ENCODE measurements around the gene POMGNT1.

POMGNT1 gene

DNA sequence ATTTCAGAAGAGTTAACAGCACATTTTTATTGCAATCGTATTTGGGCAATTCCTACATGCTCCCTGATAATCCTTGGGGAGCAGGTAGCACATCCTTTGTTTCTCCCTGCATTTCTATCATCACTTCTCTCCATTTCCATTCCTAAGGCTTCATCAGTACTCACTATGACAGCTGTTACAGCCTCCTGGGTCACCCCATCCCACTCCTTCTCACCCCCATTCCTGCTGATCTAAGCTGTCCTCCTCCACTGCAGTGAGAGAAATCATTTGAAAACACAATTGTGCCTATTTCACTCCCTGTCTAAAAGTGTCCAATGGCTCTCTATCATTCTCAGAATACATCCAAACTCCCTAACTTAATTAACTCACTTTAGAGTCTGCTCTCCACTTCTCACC is 40.3 kb downstream of the POMGNT1 start:
- no peak overlapping the region for H3K4me3 ChIP-seq (ENCODE audit: low read depth, low read length)

GRCh38 chr1:46153732-46154131 is 44.5 kb downstream of the POMGNT1 start:
- no peaks in the 10 kb centered on the region for H3K4me1 ChIP-seq (ENCODE audit: control insufficient read depth, insufficient read depth, low read length, unreplicated experiment)
- no peaks in the 10 kb centered on the region for H3K36me3 ChIP-seq (ENCODE audit: insufficient read depth, low read length)
- H3K4me3 ChIP-seq (ENCODE audit: low read depth, low read length) = no peak overlapping the region
- no peak overlapping the region for H2AFZ ChIP-seq (ENCODE audit: low read length, unreplicated experiment)
- no peak overlapping the region for H3K27ac ChIP-seq (ENCODE audit: low read depth, low read length)
- no peaks in the 10 kb centered on the region for H3K27me3 ChIP-seq (ENCODE audit: insufficient read depth, low read length)
- no peaks in the 10 kb centered on the region for H3K79me2 ChIP-seq (ENCODE audit: control insufficient read depth, insufficient read depth, low read length, unreplicated experiment)

More for the DNA sequence above, 40.3 kb downstream of the POMGNT1 start:
- no peak overlapping the region for H3K27ac ChIP-seq (ENCODE audit: low read depth, low read length)
- no peaks in the 10 kb centered on the region for H3K79me2 ChIP-seq (ENCODE audit: control insufficient read depth, insufficient read depth, low read length, unreplicated experiment)
- H2AFZ ChIP-seq (ENCODE audit: low read length, unreplicated experiment) = no peak overlapping the region
- peaks cover 4% of the 10 kb centered on the region for H3K27me3 ChIP-seq (ENCODE audit: insufficient read depth, low read length)
- no peaks in the 10 kb centered on the region for H3K36me3 ChIP-seq (ENCODE audit: insufficient read depth, low read length)
- H3K4me1 ChIP-seq (ENCODE audit: control insufficient read depth, insufficient read depth, low read length, unreplicated experiment) = no peaks in the 10 kb centered on the region

- H3K4me3 ChIP-seq (ENCODE audit: low read depth, low read length) = no peak overlapping the region
- no peaks in the 10 kb centered on the region for H3K79me2 ChIP-seq (ENCODE audit: control insufficient read depth, insufficient read depth, low read length, unreplicated experiment)
- no peak overlapping the region for H2AFZ ChIP-seq (ENCODE audit: low read length, unreplicated experiment)
- no peaks in the 10 kb centered on the region for H3K4me1 ChIP-seq (ENCODE audit: control insufficient read depth, insufficient read depth, low read length, unreplicated experiment)
- no peaks in the 10 kb centered on the region for H3K36me3 ChIP-seq (ENCODE audit: insufficient read depth, low read length)
- H3K27me3 ChIP-seq (ENCODE audit: insufficient read depth, low read length) = no peaks in the 10 kb centered on the region
- no peak overlapping the region for H3K27ac ChIP-seq (ENCODE audit: low read depth, low read length)
Measured at GRCh38 chr1:46153228-46153627, 45.0 kb downstream of the POMGNT1 start.

- Histone ChIP-seq H3K36me3 (ENCODE audit: insufficient read depth, low read length) (no peaks in the 10 kb centered on the region), H2AFZ (ENCODE audit: low read length, unreplicated experiment) (no peak overlapping the region), H3K27me3 (ENCODE audit: insufficient read depth, low read length) (no peaks in the 10 kb centered on the region), H3K4me1 (ENCODE audit: control insufficient read depth, insufficient read depth, low read length, unreplicated experiment) (no peaks in the 10 kb centered on the region), H3K4me3 (ENCODE audit: low read depth, low read length) (no peak overlapping the region), H3K27ac (ENCODE audit: low read depth, low read length) (no peak overlapping the region), H3K79me2 (ENCODE audit: control insufficient read depth, insufficient read depth, low read length, unreplicated experiment) (no peaks in the 10 kb centered on the region)
Measured at GRCh38 chr1:46152016-46152415, 46.2 kb downstream of the POMGNT1 start.

GRCh38 chr1:46150085-46150484 is 48.1 kb downstream of the POMGNT1 start:
- no peaks in the 10 kb centered on the region for H3K4me1 ChIP-seq (ENCODE audit: control insufficient read depth, insufficient read depth, low read length, unreplicated experiment)
- no peak overlapping the region for H2AFZ ChIP-seq (ENCODE audit: low read length, unreplicated experiment)
- no peaks in the 10 kb centered on the region for H3K27me3 ChIP-seq (ENCODE audit: insufficient read depth, low read length)
- no peaks in the 10 kb centered on the region for H3K79me2 ChIP-seq (ENCODE audit: control insufficient read depth, insufficient read depth, low read length, unreplicated experiment)
- no peak overlapping the region for H3K4me3 ChIP-seq (ENCODE audit: low read depth, low read length)
- no peaks in the 10 kb centered on the region for H3K36me3 ChIP-seq (ENCODE audit: insufficient read depth, low read length)
- H3K27ac ChIP-seq (ENCODE audit: low read depth, low read length) = no peak overlapping the region

DNA sequence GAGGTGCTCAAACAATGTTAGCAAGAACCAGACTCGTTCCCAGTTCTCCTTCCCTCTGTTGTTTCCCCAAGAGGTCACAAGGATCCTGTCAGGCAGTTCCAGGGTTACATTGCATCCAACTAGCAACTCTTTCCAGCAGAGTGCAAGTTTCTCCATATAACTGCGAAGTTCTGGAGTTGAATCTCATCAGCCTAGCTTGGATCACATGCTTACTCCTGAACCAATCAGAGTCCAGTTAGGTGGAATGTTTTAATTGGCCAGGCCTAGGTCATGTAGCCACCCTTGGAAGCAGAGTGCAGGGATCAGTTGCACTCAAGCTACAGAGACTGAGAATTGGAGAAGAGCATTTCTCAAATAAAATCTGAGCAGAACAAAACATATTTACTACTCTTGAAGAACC is 49.9 kb downstream of the POMGNT1 start:
- H3K4me3 ChIP-seq (ENCODE audit: low read depth, low read length) = no peak overlapping the region
- no peaks in the 10 kb centered on the region for H3K79me2 ChIP-seq (ENCODE audit: control insufficient read depth, insufficient read depth, low read length, unreplicated experiment)
- H2AFZ ChIP-seq (ENCODE audit: low read length, unreplicated experiment) = no peak overlapping the region
- H3K4me1 ChIP-seq (ENCODE audit: control insufficient read depth, insufficient read depth, low read length, unreplicated experiment) = no peaks in the 10 kb centered on the region
- no peaks in the 10 kb centered on the region for H3K27me3 ChIP-seq (ENCODE audit: insufficient read depth, low read length)
- no peak overlapping the region for H3K27ac ChIP-seq (ENCODE audit: low read depth, low read length)
- H3K36me3 ChIP-seq (ENCODE audit: insufficient read depth, low read length) = no peaks in the 10 kb centered on the region
